Measurements from ENCODE around the gene PRKAG3. TPM values are rescaled to one million over a fixed set of nuclear protein-coding genes. Genes with fewer than 3 reads are reported as not detected.

PRKAG3 gene
- total RNA-seq, 1 donor from 2014 or later: not detected

GRCh38 chr2:218815244-218815637, 16.4 kb downstream of the PRKAG3 start:
- Mint-ChIP-seq H3K27me3 (ENCODE audit: low read depth) (no peaks in the 10 kb centered on the region), H3K9me3 (no peaks in the 10 kb centered on the region), H3K4me1 (no peaks in the 10 kb centered on the region), H3K27ac (ENCODE audit: unreplicated experiment) (peak overlapping the region; percentile 67), H3K36me3 (ENCODE audit: low read depth) (peaks cover 2% of the 10 kb centered on the region), H3K4me3 (no peak overlapping the region)
- TF ChIP-seq CTCF (conservative IDR thresholded peaks at IDR 0.05): no peak
- no peak for DNase-seq (ENCODE audit: low read depth, low spot score)

DNA sequence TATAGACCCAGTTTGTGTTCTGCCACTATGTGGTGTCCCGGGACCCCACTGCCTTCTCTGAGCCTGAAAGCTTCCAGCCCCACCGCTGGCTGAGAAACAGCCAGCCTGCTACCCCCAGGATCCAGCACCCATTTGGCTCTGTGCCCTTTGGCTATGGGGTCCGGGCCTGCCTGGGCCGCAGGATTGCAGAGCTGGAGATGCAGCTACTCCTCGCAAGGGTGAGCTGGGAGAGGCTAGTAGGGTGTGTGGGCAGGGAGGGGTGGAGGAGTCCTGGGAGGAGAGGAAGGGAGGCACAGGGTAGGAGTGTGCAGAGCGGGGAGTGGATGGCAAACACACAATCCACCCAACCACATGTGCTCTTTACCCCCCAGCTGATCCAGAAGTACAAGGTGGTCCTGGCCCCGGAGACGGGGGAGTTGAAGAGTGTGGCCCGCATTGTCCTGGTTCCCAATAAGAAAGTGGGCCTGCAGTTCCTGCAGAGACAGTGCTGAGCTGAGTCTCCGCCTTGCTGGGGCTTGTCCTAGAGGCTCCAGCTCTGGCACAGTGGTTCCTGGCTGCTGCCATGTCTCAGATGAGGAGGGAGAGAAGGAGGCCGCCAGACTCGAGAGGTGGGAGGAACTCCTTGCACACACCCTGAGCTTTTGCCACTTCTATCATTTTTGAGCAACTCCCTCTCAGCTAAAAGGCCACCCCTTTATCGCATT, 16.9 kb downstream of the PRKAG3 start:
- DNase-seq (ENCODE audit: low read depth, low spot score): no peak
- no peak for TF ChIP-seq CTCF (conservative IDR thresholded peaks at IDR 0.05)
- no peaks in the 10 kb centered on the region for H3K4me1 Mint-ChIP-seq
- H3K36me3 Mint-ChIP-seq (ENCODE audit: low read depth): peaks cover 2% of the 10 kb centered on the region
- H3K27me3 Mint-ChIP-seq (ENCODE audit: low read depth): no peaks in the 10 kb centered on the region
- no peak overlapping the region for H3K27ac Mint-ChIP-seq (ENCODE audit: unreplicated experiment)
- no peaks in the 10 kb centered on the region for H3K9me3 Mint-ChIP-seq
- no peak overlapping the region for H3K4me3 Mint-ChIP-seq

DNA sequence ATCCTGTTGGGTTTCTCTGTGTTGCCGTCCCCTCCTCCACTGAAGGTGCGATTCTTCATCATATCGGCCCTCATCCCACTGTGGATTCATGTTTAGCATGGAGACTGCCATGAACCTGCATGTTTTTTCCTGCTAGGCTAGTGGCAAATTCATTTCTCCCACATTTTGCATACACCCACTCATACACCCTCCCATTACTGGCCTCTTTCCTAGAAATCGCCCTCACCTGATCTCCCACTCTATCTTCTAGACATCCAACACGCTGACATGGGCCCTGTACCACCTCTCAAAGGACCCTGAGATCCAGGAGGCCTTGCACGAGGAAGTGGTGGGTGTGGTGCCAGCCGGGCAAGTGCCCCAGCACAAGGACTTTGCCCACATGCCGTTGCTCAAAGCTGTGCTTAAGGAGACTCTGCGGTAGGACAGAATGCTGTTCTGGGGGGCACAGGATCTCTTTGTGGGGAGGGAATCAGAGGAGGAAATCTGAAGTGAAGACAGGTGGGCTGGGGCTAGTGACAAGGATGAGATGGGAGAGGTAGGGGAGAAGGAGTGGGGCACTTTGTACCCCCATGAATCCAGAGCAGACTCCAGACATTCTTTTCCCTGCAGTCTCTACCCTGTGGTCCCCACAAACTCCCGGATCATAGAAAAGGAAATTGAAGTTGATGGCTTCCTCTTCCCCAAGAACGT, 17.7 kb downstream of the PRKAG3 start:
- Mint-ChIP-seq H3K4me1 (no peaks in the 10 kb centered on the region), H3K4me3 (no peak overlapping the region), H3K27ac (ENCODE audit: unreplicated experiment) (no peak overlapping the region), H3K36me3 (ENCODE audit: low read depth) (peaks cover 2% of the 10 kb centered on the region), H3K27me3 (ENCODE audit: low read depth) (no peaks in the 10 kb centered on the region), H3K9me3 (no peaks in the 10 kb centered on the region)
- TF ChIP-seq CTCF (conservative IDR thresholded peaks at IDR 0.05): no peak
- DNase-seq (ENCODE audit: low read depth, low spot score): no peak

DNA sequence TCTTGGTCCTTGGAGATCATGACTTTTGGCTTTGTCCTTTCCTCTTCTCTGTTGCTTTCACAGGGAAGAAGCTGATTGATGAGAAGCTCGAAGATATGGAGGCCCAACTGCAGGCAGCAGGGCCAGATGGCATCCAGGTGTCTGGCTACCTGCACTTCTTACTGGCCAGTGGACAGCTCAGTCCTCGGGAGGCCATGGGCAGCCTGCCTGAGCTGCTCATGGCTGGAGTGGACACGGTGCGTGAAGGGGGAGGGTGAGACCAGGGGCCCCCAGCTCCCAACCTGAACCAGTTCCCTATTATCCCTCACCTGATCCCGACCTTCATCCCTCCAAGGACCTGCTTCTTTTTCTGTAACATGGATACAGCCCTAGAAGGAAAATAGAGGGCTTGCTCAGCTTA, 18.7 kb downstream of the PRKAG3 start:
- Mint-ChIP-seq H3K27me3 (ENCODE audit: low read depth) (no peaks in the 10 kb centered on the region), H3K9me3 (no peaks in the 10 kb centered on the region), H3K27ac (ENCODE audit: unreplicated experiment) (no peak overlapping the region)

More for the DNA sequence above, 18.7 kb downstream of the PRKAG3 start:
- DNase-seq (ENCODE audit: low read depth, low spot score): no peak
- peaks cover 2% of the 10 kb centered on the region for H3K36me3 Mint-ChIP-seq (ENCODE audit: low read depth)
- H3K4me3 Mint-ChIP-seq: no peak overlapping the region
- TF ChIP-seq CTCF (conservative IDR thresholded peaks at IDR 0.05): no peak
- H3K4me1 Mint-ChIP-seq: no peaks in the 10 kb centered on the region

All from neural crest cell (in vitro differentiated cells).